Heart right ventricle (tissue), 16 donors: ENCODE results near the gene CYP39A1. TPM values are rescaled to one million over a fixed set of nuclear protein-coding genes. Genes with fewer than 3 reads are reported as not detected.

ENCODE experiments used
- ATAC-seq, 8 donors: fragments of 200-7000 bp; cut with Tn5 transposase; one replicate each; pipeline ENCODE4 v1.9.1; 2020; ENCODE audit warnings: mild to moderate bottlenecking in 8 of 8, moderate library complexity in 8 of 8, moderate number of reproducible peaks in 1 of 8
- DNase-seq, 2 donors: peaks; one replicate each; pipeline ENCODE4 v3.0.0-alpha.2; 2020
- H3K27ac ChIP-seq, 10 donors: fragments of 200-600 bp; sonication (generic) in 2 of 10; one replicate each; pipeline versions ENCODE4 v1.5.0 to v1.8.0; 2020 to 2022; ENCODE audit warnings: mild to moderate bottlenecking in 3 of 10
- H3K27me3 ChIP-seq, 7 donors: fragments of 200-600 bp; one replicate each; pipeline ENCODE4 v1.8.0; 2021 to 2022; ENCODE audit warnings: mild to moderate bottlenecking in 2 of 7
- H3K36me3 ChIP-seq, 9 donors: fragments of 200-600 bp; sonication (generic) in 1 of 9; one replicate each; pipeline versions ENCODE4 v1.5.0 to v1.8.0; 2020 to 2022; ENCODE audit warnings: mild to moderate bottlenecking in 2 of 9
- H3K4me1 ChIP-seq, 9 donors: fragments of 200-600 bp; sonication (generic) in 1 of 9; one replicate each; pipeline versions ENCODE4 v1.5.0 to v1.8.0; 2020 to 2022; ENCODE audit warnings: mild to moderate bottlenecking in 4 of 9
- H3K4me3 ChIP-seq, 10 donors: fragments of 200-600 bp; sonication (generic) in 2 of 10; one replicate each; pipeline versions ENCODE4 v1.5.0 to v1.8.0; 2020 to 2022; ENCODE audit warnings: mild to moderate bottlenecking in 7 of 10, moderate library complexity in 2 of 10
- H3K9me3 ChIP-seq, 11 donors: fragments of 200-600 bp in 10 of 11; sonication (generic) in 2 of 11; one replicate each; pipeline versions ENCODE4 v1.5.0 to v1.8.0; 2013 to 2022; ENCODE audit warnings: mild to moderate bottlenecking in 2 of 11, control low read depth in 1 of 11, moderate library complexity in 1 of 11
- WGBS, 2 donors: extraction: QIAGEN DNeasy Blood & Tissue Kit; methylation state at CpG; one replicate each; pipeline ENCODE4 v1.1.7; 2013; ENCODE audit warnings: inconsistent platforms in 1 of 2; 5-methylcytosine and 5-hydroxymethylcytosine counted together
- intact Hi-C, 10 donors: fragments of 100-400 bp; cut with DNase I; formaldehyde crosslinking; loops; one replicate each; pipeline versions ENCODE4 v1.11.1 to v1.14.2; 2022
- polyA plus RNA-seq, 2 donors: library from polyadenylated mRNA; stranded (reverse); fragments of 200-250 nt; gene quantifications; one replicate each; pipeline ENCODE4 v1.2.3, GENCODE V29; 2013
- total RNA-seq, 10 donors: library from RNA; stranded (reverse); fragmentation: NEBNext Ultra II Directional in 3 of 10; extraction: Animal tissue kit (Norgen Biotek cat#: 25700) in 3 of 10; gene quantifications; one replicate each; pipeline versions ENCODE4 v1.2.1 to v1.2.4, GENCODE V29; 2021 to 2023
- TF ChIP-seq, protein P1 (sequence below), 9 donors: fragments of 200-600 bp; sonication (generic) in 2 of 9; IDR thresholded peaks; one replicate each; pipeline versions ENCODE4 v1.5.0 to v1.8.0; 2021 to 2022; ENCODE audit warnings: antibody characterized with exemption in 9 of 9, mild to moderate bottlenecking in 5 of 9, moderate library complexity in 1 of 9
- donor health status: Arrhythmogenic right ventricular cardiomyopathy.
- donor health status: ischemic (EF 13 %, LVEDD 7.1; RV severe dilation, severe dysfunction).
- donor health status: healthy with polysubstance abuse.
- donor health status: DM: no; HTN: yes; CAD: no.
- donor health status: DM: no; HTN: no; CAD: no.
- donor health status: ischemic (EF 25% LVEDD 6.9; RV normal size, moderate dysfunction).
- donor health status: ischemic (EF 25% LVEDD 5.7; RV mildly dilated, moderate dysfunction).
- donor health status: healthy.
- donor health status: DM: yes; HTN: yes; CAD: no.
- donor health status: Ischemic cardiomyopathy.
- donor health status: ischemic (EF 35%, LVEDD 5.7; RV mildly dilated, moderate dysfunction).
- donor health status: nonischemic (EF 11% LVEDD 7.7; RV severe dilation, severe dysfunction).
- donor health status: DM: yes; HTN: yes; CAD: no.
- donor health status: PGD.
- donor health status: ischemic (EF 29% LVEDD 5.4; RV normal size, mild dysfunction).
- donor health status: nonischemic (EF 23%, LVEDD 6.1; RV moderate dilation, normal function).

The CYP39A1 gene
- total and polyA plus RNA-seq, 12 donors, result 2.9 to 7.5 (median 4.5) TPM

DNA sequence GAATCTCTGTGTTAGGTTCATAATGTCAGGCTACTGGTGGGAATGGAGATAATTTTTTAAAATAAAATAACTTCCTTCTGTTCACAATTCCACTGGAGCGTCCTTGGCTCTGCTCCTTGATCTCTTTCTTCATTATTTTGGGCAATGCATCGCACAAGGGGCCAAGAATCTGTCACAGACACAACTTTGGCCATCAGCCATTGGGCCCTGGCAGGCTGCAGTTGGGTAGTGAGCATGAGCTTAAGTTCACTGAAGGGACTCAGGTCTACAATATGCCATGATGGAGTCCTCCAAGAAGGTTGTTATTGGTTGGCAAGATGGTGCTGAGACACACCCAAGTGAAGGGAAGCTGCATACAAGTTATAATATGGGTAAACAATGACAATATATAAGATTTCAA is 40.0 kb downstream of the CYP39A1 start:
- H3K4me3 ChIP-seq, result no peak overlapping the region
- peak overlapping the region in 6 of 10 donors; percentile 9 to 56 (median 42) for H3K27ac ChIP-seq
- ATAC-seq (peak in 6 of 8 donors; percentile 47 to 89 (median 80)), DNase-seq (peak; percentile 48 to 56)
- TF ChIP-seq, protein P1, sequence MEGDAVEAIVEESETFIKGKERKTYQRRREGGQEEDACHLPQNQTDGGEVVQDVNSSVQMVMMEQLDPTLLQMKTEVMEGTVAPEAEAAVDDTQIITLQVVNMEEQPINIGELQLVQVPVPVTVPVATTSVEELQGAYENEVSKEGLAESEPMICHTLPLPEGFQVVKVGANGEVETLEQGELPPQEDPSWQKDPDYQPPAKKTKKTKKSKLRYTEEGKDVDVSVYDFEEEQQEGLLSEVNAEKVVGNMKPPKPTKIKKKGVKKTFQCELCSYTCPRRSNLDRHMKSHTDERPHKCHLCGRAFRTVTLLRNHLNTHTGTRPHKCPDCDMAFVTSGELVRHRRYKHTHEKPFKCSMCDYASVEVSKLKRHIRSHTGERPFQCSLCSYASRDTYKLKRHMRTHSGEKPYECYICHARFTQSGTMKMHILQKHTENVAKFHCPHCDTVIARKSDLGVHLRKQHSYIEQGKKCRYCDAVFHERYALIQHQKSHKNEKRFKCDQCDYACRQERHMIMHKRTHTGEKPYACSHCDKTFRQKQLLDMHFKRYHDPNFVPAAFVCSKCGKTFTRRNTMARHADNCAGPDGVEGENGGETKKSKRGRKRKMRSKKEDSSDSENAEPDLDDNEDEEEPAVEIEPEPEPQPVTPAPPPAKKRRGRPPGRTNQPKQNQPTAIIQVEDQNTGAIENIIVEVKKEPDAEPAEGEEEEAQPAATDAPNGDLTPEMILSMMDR (IDR thresholded peaks at IDR 0.05), result no peak
- H3K9me3 ChIP-seq, result no peaks in the 10 kb centered on the region
- H3K4me1 ChIP-seq, result peaks cover 0 to 16% (median 0%) of the 10 kb centered on the region in 9 donors
- intact Hi-C loops, result loop anchor here in 3 of 10 donors (5.0 to 10.0 kb wide), 3 partner anchors 105 to 110 kb away; no protein-coding TSS in a partner anchor
- WGBS, 2 donors, result 39 to 49% methylated on average over 2 of the region's 2 CpGs
- no peaks in the 10 kb centered on the region for H3K27me3 ChIP-seq
- no peaks in the 10 kb centered on the region for H3K36me3 ChIP-seq

DNA sequence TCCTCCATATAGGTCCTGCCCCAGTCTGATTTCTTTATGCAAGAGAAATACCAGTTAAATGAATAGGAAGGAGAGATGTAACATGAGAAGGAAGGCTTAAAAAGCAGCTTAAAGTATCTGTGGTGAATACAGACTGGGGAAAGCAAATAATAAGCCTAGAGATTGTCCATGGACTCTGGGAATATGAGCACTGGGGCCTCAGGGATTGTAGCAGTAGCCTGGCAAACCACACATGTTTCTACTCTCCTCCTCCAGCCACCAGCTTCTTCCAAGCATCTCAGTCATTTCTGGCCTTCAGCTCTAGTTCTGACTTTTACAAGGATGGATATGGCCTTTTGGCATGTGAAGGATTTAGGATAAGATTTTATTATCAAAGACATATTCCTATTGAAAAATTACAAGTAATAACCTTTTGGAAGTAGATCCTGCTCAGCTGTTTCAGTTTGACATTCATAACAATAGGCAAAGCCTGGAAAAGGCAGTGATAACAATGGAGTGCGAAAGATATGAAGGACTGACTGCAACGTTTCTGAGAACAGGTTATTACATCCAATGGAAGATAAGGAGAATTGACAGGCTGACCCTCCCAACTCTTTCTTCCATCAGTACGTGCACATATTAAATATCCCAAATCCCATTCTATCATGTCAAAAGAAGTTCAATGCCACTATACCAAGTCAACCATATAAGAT is 41.6 kb downstream of the CYP39A1 start:
- peak in 2 of 8 donors; percentile 63 to 73 for ATAC-seq
- TF ChIP-seq, protein P1 (IDR thresholded peaks at IDR 0.05), result no peak

DNA sequence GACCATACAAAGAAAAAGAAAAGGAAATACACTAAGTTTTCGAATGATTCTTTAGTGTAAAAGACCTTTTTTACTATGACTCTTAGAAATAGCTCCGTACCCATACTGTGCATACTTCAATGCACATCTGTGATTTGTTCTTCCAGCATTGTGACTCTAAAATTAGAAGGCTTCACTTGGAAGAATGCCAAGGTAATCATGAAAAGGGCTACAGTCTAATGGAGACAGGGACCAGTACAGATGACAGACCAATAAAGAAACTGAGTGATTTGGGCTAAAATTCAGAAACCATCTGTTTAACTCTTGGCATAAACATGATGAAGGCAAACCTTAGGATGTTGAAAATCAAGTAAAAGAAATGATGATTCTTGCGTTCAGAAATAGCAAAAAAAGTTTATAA is 46.3 kb downstream of the CYP39A1 start:
- Histone ChIP-seq H3K27me3 (no peaks in the 10 kb centered on the region), H3K27ac (no peak overlapping the region), H3K4me3 (no peak overlapping the region), H3K36me3 (no peaks in the 10 kb centered on the region), H3K4me1 (peaks cover 0 to 37% (median 9%) of the 10 kb centered on the region in 9 donors), H3K9me3 (no peaks in the 10 kb centered on the region)
- ATAC-seq, result peak in 6 of 8 donors; percentile 54 to 85 (median 78)
- 25 to 43% methylated on average over 3 of the region's 3 CpGs for WGBS, 2 donors
- intact Hi-C loops, result loop anchor here in 1 of 10 donors (5.0 kb wide), 1 partner anchor 94 kb away; no protein-coding TSS in a partner anchor
- TF ChIP-seq, protein P1 (IDR thresholded peaks at IDR 0.05), result no peak
- no peak for DNase-seq

More for the DNA sequence above, 41.6 kb downstream of the CYP39A1 start:
- intact Hi-C loops, result loop anchor here in 3 of 10 donors (5.0 to 10.0 kb wide), 3 partner anchors 104 to 109 kb away; no protein-coding TSS in a partner anchor
- H3K9me3 ChIP-seq, result no peaks in the 10 kb centered on the region
- no peak overlapping the region for H3K4me3 ChIP-seq
- peak overlapping the region in 5 of 10 donors; percentile 29 to 56 (median 43) for H3K27ac ChIP-seq
- WGBS, 2 donors, result 35 to 55% methylated on average over 3 of the region's 3 CpGs
- H3K36me3 ChIP-seq, result no peaks in the 10 kb centered on the region
- H3K4me1 ChIP-seq, result peaks cover 0 to 30% (median 8%) of the 10 kb centered on the region in 9 donors
- H3K27me3 ChIP-seq, result no peaks in the 10 kb centered on the region
- no peak for DNase-seq

DNA sequence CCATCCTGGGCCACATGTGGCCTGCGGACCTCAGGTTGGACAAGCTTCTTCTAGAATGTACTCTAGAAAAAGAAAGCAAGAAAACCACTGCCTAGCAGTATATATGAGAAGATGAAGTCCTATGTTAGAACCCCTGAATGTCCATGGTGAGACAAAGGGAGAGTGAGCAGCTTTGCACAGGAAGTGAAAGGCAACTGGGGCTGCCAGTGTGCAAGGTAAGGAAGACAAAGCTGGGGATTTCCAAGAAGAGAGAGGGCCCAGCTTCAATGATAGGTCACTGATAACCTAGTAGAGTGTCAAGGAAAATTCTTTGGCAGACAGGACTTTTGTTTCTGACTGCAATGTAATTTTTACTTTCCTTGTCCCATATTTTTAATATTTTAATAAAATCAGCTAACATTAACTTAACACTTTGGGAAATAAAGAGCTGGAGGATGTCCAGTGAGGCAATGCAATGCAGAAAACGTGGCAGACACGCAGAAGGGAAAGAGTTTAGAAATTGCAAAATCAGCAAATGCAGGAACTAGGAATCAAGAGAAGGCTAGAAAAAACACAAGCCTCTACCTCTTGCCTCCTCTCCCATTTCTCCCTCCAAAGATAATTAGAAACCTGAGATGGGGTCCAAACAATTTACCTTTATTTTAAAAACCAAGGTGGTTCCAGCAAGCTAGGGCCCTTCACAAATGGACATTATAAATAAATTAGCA is 47.4 kb downstream of the CYP39A1 start:
- Histone ChIP-seq H3K27me3 (no peaks in the 10 kb centered on the region), H3K9me3 (no peaks in the 10 kb centered on the region), H3K4me1 (peaks cover 0 to 29% (median 9%) of the 10 kb centered on the region in 9 donors), H3K27ac (no peak overlapping the region), H3K4me3 (no peak overlapping the region), H3K36me3 (no peaks in the 10 kb centered on the region)
- TF ChIP-seq, protein P1 (IDR thresholded peaks at IDR 0.05), result no peak
- 88 to 91% methylated on average over 3 of the region's 3 CpGs for WGBS, 2 donors
- intact Hi-C loops, result loop anchor here in 1 of 10 donors (5.0 kb wide), 1 partner anchor 93 kb away; no protein-coding TSS in a partner anchor
- ATAC-seq (no peak), DNase-seq (no peak)
